LNCAP (cell line): ENCODE results near the gene NOL3.

Experiments used
- TF ChIP-seq, protein P1 (sequence below): fragments of 450-650 bp; IDR thresholded peaks from 2 replicates; pipeline ENCODE4 v1.5.1; 2017; ENCODE audit warnings: mild to moderate bottlenecking

Gene NOL3

DNA sequence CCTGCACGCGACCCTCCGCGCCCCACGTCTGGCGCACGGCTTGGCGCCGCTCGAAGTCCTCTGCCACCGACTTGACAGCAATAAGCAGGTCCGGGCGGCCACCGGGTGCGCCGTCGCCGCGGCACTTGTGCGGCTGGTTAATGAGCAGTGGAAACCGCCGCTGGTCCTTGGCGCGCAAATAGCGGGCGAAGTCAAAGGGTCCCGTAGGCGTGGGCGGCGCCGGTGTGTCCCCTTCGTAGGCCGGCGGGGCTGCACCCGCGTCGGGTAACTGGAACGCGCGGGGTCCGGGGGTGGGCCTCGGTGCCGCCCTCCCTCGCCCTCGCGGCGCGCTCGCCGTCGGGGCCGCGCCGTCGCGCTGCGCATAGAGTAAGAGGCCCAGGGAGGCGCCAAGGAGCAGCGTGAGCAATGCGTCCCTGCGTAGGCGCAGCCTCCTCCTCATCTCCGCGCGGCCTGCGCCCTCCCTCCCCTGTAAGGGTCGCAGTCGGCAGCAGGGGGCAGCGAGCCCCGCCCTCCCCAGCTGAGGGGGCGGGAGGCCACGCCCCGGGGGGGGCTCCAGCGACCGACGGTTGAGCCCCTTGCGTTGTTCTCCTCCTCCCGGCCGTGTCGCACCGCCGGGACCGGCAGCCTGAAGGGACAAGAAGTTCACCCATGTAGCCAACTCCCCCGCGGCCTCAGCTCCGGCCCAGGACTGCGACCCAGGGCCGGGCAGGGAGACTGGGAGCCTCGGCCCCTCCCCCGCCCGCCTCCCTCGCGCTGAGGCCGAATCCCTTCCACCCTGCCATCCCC, 20.1 kb upstream of the NOL3 start:
- TF ChIP-seq, protein P1, sequence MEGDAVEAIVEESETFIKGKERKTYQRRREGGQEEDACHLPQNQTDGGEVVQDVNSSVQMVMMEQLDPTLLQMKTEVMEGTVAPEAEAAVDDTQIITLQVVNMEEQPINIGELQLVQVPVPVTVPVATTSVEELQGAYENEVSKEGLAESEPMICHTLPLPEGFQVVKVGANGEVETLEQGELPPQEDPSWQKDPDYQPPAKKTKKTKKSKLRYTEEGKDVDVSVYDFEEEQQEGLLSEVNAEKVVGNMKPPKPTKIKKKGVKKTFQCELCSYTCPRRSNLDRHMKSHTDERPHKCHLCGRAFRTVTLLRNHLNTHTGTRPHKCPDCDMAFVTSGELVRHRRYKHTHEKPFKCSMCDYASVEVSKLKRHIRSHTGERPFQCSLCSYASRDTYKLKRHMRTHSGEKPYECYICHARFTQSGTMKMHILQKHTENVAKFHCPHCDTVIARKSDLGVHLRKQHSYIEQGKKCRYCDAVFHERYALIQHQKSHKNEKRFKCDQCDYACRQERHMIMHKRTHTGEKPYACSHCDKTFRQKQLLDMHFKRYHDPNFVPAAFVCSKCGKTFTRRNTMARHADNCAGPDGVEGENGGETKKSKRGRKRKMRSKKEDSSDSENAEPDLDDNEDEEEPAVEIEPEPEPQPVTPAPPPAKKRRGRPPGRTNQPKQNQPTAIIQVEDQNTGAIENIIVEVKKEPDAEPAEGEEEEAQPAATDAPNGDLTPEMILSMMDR: no peak

DNA sequence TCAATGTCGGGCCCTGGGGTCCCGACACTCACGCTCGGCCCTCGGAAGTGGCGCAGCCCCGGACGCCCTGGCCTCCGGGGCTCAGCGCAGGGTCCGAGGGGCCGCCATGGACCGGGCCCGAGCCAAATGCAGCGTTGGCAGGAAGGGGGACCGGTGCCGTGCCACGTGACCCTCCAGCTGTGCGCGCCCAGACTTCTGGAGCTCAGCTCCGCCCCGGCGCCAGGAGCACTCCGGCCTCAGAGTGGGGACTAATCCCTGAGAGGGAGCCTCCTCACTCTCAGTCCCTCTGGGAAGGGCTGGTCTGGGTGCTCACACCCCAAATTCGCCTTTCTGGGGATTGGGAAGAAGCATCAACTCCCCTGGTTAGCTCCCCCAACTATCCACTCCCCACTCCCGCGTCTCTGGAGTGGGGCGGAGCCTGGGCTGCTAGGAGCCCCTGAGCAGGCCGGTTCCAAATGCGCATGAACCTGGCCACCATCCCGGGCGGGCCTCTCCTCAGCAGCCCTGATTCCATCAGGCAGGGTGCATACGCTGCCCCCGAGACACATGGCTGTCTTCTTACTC, 19.4 kb upstream of the NOL3 start, which contains the start of gene B3GNT9:
Gene B3GNT9 (minus strand): TSS at position 166 of the 564 bp plus-strand sequence. CDS start 513 bp downstream, outside the sequence.
- TF ChIP-seq, protein P1: no peak

GRCh38 chr16:67151431-67152097, 18.8 kb upstream of the NOL3 start:
- TF ChIP-seq, protein P1: no peak

DNA sequence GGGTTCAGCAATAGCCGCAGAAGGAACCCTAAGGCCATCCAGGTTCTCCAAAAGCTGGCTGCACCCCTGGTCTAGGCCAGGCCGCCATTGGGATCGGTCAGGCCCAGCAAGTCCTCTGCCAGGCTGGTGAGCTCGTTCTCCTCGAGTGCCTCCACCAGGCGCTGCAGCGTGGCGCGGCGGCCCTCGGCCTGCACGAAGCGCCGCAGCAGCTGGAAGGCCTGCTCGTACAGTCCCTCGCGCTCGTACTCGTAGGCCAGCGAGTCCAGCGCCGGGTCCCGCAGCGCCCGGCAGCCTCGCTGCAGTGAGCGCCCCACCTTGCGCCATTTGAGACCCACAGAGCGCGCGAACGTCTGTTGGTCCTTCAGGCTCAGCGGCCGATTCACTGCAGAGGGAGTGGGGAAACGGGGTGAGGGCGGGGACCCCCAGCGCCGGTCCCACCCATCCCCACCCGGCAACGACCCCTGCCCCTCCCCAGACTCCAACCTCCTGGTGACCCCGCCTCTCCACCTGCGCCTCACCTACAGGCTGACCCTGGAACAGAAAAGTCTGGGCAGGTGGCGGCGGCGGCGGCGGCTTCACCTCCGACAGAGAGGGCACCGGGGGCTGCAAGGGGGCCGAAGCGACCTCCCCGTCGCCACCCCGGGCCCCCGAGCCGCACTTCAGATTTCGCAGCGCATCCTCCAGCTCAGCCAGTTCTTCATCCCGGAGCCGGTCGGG, 15.6 kb upstream of the NOL3 start:
- TF ChIP-seq, protein P1: no peak

DNA sequence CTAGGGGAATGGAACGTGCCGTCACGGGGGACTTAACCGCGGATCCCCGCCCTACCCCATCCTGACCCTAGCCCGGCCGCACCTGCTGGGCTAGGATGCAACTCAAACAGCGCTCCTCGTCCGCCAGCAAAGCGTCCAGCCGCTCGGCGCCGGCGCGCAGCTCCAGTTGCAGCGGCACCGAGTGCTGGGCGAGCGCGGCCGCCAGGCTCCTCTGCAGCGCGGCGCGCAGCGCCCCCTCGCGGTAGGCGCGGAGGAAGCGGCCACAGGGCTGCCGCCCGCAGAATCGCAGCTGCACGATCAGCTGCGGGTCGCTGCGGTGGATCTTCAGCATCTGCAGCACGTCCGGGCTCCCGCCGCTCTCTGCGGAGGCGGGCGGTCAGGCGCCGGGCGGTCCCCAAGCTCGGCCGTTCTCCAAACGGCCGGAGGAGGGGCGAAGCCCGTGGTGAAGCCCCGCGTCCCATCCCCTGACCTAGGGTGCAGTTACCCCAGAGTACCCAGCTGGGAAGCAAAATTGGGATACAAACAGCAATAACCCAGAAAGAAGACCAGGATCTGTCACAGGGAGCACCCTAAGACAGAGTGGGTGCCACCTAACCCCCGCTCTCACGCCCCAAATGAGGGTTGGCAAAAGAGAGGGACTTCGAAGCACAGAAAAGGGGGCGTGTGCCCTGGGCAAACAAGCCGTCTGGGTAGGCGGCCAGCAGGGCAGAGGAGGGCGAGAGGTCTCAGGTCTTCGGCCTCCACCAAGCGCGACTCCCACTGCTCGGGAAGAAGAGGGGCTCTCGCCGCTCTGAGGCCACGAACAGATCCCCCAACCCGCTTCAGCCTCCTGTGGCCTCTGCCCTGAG, 14.8 kb upstream of the NOL3 start:
- TF ChIP-seq, protein P1: peak; percentile 97

- TF ChIP-seq, protein P1: no peak
Measured at GRCh38 chr16:67156143-67156844, 14.0 kb upstream of the NOL3 start.
